Suppressor macrophage treated with lipopolysaccharide for 4 hours (primary cell): ENCODE measurements around the gene SMARCC2.
"Not testable (repeated sequence)": the region's sequence is repeated elsewhere in the genome, so short reads cannot be mapped to it uniquely, and the experiment has no call there.

ENCODE experiments used
- DNase-seq: peaks from one replicate; pipeline ENCODE4 v3.0.0-alpha.2; 2020

SMARCC2 gene

DNA sequence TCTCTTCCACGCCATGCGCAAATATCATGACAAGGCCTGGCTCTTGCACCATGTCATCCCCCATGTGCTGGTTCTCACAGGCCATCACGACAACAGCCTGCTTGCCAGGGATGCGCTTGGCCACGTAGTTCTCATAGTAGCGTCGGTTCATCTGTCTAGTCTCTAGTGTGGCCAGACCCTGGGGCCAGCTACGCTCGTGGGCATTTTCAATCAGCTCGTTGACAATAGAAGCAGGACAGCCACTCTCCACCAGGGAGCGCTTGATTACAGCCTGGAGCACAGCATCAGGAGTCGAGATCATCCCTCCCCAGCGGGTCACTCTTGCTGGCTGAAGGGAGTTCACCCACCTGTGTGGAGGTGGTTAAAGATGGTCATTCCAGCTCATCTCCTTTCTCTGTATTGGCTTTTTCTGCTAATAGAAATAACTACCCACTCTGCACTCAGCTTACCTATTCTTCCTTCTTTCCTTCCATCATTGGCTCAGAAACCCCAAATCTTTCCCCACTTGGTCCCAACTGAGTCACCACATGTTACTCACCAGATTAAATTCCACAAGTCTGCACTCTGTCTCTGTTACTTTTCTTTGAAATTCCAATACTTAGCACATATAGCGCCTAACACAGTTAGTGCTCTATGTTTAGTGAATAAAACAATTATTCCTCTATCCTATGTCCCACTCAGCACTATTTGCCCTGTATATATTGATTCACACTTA, 17.3 kb upstream of the SMARCC2 start:
- peak; percentile 60 for DNase-seq

DNA sequence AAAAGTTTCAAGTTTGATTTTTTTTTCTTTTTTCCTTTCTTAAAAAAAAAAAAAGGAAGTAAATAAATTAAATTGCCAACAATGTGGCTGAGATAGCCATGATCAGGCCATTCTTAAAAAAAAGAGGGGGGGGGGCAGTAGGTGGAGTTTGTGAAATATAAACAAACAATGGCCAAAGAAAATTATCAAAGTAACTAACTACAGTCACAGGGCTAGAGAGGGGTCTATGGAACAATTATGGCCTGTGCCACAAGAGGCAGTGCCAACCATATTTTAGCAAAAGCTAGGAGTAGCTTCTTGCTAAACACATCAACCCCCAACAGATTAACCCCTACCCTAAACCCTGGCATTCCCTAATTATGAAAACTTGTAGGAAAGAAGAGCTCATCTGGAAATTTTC, 16.2 kb upstream of the SMARCC2 start:
- DNase-seq, result no peak

DNA sequence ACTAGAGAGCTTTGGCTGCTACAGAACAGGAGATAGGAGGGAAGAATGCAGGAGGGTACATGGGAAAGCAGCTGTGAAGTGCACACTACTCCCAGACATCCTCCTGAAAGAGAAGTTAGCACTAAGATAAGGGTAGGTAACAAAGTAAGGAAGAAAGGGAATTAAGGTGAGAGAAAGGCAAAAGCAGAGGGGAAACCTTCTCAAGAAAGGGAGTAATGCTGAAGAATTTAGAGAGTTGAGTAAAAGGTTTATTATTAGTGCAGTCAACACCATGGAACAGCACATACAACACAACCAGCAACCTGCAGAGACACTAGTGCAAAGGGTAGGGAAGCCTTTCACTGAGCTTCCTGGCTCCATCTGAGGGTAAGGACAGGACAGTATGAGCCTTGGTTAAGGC, 15.0 kb upstream of the SMARCC2 start:
- no peak for DNase-seq

DNA sequence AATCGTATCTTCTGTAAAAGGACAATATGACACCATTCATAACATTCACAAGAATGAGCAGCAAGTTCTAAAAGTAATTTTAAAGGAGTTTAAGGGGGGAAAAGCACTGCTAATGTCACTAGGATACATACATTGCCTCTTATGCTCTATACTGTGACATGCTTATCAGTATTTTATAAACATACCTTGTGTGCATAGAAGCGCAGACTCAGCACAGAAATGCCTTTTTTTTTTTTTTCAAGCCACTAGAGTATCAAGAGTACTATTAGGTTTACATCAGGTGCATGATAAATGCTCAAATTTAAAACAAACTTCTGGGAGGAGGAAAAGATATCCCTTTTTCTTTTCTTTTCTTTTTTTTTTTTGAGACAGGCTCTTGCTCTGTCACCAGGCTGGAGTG, 13.6 kb upstream of the SMARCC2 start:
- DNase-seq, result no peak

DNA sequence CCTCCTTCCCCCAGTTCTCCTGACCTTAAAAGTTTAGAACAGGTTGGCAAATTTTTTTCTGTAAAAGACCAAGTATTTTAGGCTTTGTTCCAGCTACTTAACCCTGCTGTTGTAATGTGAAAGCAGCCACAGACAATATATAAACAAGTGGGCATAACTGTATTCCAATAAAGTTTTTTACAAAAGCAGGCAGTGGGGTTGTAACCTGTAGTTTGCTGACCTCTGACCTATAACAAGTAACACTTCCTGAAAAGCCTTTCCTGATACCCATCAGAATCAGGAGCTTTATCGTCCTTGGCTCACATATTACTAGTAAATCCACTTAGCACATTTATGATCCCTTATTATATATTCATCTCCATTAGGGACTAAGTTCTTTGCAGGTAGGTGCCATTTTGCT, 13.1 kb upstream of the SMARCC2 start:
- DNase-seq, result no peak

DNA sequence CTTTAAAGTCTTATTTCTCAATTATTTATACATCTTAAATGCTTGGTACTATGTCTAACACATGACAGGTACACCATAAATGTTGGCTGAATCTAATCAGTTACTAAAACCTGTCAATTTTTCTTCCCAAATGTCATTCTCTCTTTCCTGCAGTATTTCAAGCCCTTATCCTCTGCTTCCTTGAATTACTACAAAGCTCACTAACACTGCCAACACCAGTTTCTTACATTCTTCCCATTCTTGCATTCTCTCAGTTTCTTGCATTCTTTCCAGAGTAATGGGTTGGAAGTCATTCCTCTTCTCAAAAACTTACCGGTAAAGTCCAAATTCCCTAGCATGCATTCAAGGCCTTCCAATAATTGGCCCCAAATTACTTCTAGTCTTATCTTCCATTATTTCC, 9.6 kb upstream of the SMARCC2 start:
- no peak for DNase-seq

DNA sequence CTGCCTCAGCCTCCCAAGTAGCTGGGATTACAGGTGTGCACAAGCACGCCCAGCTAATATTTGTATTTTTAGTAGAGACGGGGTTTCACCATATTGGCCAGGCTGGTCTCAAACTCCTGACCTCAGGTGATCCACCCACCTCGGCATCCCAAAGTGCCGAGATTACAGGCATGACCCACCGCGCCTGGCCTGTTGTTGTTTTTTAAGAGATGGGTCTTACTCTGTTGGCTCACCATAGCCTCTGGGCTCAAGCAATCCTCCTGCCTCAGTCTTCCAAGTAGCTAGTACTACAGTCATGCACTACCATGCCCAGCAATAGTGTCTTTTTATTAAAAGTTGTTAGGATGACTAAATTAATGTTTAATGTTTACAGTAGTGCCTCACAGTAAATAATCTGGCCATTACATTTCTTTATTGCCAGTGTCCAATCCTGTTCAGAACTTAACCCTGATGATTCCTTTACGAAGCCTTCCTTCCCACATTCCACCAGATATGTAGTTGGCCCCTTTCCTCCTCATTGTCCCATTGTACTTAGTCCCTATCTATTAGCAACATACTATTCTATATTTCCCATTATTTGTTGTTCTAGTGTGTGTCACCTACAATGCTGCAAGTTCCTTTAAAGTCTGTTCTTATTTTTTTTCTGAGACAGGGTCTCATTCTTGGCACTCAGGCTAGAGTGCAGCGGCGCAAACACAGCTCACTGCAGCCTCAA, 8.8 kb upstream of the SMARCC2 start:
- DNase-seq, result no peak

DNA sequence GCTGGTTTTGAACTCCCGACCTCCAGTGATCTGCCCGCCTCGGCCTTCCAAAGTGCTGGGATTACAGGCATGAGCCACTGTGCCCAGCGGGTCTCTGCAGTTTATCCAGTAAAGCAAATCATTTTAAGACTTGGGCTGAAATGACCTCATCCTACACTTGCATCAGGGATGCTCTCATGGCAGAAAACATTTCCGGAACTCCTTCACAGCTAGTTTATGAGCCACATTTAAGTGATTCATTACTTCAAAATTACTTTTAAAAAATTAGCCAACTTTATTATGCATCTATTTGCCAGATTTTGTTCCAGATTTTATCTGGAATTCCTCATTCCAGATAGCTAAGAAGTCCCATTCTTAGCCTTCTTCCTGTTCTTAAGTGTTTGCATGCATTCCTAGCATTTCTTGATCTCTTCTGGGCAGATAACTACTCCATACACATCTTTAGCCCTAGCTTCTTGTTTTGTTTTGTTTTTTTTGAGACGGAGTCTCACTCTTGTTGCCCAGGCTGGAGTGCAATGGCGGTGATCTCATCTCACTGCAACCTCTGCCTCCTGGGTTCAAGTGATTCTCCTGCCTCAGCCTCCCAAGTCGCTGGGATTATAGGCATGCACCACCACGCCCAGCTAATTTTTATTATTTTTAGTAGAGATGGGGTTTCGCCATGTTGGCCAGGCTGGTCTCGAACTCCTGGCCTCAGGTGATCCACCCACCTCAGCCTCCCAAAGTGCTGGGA, 7.7 kb upstream of the SMARCC2 start:
- DNase-seq, result not testable (repeated sequence)

DNA sequence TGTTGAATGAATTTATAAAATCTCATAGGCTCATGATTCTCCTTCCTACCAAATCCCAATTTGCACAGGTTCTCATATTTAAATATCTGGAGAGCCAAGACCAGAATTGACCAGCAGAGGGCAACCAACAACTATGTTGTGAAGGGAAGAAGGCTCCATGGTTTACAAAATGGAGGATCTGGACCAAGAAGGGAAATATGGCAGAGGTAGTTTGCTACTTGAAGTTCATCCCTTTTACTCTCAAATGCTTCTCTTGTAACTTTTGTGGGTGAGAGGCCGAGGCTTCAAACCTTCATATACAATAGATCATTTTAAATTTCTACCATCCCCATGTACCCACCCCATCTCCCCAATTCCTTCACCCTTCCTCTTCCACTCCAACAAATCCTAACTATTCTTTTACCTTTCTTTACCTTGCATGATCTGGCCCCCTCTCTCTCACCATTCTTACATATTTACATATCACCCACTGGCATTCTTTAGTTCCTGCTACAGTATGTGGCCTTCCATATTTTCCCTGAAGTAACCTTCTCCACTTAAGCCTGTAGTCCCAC, 3.8 kb upstream of the SMARCC2 start:
- peak; percentile 96 for DNase-seq

DNA sequence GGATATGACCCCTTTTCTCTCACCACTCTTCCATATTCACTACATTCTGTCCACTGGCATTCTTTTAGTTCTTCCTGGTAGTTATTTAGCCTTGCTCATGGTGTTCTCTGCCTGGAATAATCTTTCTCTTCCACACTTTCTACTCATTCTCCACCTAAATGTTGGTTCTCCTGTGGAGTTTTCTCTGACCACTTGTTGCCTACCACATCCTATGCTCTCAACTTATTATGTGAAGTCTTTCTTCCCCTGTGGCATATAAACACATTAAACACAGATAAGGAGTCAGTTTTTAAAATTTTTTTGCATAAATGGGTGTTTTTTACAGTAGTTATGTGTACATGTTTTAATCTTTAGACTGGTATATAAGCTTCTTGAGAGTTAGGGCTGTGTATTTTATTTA, 3.3 kb upstream of the SMARCC2 start:
- no peak for DNase-seq

DNA sequence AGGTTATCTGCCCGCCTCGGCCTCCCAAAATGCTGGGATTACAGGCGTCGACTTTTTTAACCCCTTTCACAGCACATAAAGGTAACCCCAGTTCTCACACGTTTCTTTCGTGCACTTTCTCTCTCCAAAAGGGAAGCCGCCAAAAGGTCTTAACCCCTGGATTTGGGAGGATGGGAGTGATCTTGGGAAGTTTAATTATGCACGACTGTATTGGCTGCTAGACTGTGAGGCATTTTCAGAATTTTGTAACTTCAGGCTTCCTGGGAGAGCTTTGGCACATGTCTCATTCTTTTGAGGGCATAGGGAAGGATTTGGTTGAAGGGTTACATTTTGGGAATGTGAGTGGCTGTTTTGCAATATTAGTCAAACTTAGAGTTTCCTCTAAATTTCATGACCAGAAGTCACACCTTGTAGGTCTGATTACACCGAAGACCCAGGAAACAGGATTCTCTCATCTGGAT, 1.4 kb upstream of the SMARCC2 start:
- no peak for DNase-seq

DNA sequence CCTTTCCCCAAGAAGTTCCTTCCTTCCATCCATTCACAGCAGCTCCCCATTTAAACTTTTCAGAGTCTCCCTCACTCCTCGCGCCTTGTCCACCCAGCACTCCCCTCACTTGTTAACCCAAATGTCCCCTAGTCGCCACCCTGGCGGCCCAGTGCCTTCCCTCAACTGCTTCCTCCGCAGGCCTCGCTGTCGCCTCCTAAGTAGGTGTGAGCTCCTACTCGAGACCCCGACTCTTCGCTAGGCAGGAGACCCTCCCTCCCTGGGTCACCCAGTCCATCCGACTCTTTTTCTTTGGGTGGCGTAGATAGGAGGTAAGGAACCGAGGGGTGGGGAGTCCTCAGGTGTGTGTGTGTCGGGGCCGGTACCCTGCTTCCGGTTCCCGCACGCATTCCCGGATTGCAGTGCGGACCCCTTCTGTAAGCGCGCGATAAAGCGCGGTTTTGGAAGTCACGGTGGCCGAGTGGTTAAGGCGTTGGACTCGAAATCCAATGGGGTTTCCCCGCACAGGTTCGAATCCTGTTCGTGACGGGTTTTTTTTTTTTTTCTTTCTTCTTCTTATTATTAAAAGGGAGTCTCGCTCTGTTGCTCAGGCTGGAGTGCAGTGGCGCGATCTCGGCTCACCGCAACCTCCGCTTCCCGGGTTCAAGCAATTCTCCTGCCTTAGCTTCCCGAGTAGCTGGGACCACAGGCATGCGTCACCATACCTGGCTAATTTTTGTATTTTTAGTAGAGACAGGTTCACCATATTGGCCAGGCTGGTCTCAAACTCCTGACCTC, 823 bp upstream of the SMARCC2 start:
- DNase-seq, result peak; percentile 88

DNA sequence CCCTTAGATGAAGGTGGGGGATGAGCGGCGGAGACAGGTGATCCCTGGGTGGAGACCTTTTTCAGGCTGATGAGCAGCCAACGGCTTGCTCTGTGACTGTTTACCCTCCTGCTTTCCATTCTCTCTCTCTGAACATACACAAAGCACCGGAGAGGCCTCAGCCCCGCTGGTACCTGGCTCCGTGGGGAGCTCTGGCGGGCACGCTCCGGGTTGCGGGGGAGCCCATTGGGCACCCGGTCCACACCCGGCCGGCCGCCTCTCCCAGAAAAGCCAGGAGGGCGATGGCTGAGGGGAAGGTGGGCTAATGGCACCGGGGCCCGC, 545 bp downstream of the SMARCC2 start:
- DNase-seq, result no peak

DNA sequence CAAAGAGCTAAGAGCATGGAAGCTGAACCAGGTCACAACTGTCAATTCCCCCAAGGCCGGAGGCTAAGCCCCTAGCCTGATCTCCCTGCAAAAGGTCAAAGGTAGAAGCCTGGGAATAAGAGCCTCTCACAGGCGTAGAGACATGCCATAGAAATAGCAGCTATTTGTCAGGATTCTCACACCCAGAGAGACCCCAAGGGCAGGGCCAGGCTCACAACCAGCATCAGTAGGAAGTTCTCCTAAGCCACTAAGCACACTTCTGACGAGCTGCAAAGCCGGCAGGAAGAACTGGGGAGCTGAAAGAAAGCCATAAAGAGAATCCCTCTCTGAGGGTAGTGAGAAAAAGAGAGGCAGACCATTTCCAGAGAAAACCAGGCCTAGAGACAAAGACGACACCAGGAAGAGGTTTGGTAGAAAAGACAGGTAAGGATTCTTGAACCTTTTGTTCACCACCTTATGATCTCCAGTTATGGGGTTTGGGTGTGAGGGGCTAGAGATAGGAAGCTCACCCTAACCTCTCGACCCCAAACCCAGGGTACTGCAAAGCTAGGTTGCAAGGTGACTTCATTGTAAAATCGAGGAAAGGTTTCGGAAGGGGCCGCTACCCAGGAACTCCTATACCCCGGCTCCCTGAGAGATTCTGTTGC, 1.0 kb downstream of the SMARCC2 start:
- no peak for DNase-seq

DNA sequence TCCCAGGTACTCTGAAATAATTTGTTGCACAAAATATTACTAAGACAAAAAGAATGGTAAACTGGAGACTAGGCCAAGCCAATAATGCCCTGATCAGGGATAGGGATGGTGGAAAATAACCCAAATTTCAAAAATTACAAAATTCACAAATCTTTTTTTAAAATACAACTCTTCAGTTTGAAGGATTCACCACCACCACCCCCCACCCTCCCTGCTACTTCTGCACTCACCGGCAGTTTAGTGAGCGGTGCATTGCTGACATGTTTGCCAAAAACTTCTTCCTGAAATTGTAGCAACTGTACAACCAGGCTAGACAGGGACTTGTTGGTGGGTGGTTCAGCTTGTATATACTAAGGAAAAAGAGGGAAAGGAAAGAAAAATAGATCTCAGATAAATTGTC, 2.3 kb downstream of the SMARCC2 start:
- DNase-seq, result no peak

DNA sequence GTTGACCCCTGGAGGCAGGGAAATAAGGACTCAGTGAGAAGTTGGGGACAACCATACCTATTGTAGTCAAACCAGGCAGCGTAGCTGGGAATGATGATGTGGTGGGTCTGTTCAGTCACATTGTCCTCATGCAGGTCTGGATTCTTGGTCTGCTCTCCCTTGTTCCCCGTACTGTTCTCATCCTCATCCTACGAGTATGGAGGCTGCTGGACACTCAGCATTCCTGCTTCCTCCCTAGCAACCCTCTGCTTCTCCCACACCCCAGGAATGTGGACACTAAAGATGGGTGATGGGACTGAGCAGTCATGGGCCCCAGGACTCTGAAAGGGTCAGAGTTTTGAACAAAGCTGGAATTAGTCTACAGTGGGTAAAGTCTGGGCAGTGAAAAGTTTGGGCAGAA, 10.9 kb downstream of the SMARCC2 start:
- DNase-seq, result no peak

DNA sequence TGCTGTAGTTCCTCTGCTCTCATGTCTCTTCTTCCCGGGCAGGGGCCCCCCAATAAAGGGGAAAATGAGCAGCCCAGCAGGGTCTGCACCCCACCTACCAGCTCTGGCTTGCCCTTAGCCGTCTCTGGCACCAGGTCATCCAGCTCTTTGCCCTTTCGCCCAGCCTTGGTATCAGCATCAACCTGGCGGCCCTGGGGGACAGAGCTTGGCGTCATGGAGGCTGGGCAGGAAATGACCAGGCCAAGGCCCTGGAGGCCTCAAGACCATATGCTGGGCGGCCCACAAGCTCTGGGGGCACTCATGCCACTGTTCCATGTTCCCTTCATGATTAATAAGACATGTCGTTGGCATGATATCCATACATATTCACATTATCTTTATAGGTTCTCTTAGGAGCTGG, 16.4 kb downstream of the SMARCC2 start:
- DNase-seq, result no peak

DNA sequence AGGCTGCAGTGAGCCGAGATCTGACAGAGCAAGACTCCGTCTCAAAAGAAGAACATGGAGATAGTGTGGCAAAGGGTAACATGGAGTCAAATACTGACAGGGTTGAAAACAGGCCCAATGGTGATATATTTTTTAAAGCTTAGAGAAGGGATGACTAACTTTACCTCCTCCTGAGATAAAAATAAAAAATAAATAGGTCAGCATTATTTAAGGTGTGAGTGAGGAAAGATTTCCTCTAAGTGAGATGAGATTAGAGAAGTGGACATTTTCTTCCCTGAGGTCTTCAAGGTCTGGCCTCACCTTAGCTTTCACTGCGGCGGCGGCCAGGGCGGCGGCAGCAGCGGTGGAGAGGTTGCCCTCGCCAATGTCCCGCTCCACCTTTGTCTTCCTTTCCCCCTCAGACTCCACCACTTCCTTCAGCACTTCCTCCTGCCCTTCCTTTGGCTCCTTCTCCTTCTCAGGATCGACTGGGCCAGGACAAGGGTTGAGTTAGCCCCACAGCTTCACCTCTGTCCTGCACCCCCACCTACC, 20.0 kb downstream of the SMARCC2 start:
- DNase-seq, result no peak

DNA sequence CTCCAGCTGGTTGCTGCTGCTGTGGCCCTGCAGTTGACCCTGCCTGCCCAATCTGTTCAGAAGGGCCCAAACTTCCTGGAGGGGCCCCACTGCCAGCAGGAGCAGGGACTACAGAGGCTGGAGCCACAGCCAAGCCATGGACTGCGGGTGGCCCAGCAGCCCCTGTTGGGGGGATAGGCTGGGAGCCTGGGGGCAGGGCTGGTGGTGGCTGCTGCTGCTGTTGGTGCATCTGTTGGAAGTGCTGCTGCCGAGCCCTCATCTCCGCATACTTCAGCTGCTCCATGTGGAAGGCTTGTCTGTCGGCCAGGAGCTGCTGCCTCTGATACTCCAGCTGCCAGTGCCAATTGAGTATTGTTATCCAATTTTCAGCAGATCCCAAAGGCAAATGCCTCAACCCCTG, 23.9 kb downstream of the SMARCC2 start:
- DNase-seq, result no peak

DNA sequence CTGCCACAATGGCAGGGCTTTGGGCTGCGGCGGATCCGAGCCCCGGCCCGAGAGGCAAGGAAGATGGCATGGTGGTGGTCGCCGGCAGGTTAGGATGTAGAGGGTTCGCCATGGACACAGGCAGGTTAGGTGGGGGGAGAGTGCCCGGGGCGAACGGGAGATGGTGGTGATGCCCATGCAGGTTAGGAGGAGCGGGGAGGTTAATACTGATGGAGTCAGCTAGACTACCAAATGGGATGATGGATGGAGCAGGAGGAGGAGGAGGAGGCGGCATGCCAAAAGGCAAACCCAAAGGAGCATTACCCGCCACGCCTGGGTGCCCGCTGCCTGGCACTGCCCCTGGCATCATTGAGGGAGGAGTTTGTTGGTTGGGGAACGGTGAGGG, 24.9 kb downstream of the SMARCC2 start:
- no peak for DNase-seq

DNA sequence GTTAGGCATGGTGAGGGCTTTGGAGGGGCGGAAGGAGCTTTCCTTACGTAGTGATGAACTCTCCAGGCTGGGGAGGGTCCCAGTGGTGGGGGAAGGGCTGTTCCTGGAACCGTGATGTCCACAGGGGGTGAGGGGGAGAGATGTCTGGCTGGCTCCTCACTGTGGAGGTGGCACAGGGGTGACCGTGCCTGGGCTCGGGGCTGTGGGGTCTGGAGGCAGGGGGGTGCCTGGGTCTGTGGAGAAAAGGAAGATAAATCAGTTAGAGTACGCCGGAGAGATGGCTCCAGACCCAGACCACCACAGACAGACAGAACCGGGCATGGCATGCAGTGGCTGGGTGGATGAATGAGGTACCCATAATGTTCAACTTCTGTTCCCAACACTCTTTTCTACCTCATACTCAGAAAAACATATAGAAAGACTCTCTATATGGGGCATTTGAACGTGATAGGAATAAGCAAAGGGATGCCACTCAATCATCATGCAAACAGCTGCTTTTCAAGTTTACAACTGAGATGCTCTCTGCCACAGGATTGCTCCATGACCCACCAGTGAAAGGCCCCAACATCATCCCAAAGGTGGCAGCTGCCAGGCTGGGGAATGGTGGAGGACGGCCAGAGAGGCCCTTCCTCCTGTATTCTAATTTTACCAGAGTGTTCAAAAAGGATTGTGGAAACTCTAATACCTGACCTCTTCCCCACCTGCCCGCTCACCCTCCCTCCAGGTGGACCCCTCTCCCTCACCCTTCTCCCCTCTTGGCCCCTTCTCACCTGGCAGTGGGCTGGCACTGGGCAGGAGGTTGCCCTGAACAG, 25.5 kb downstream of the SMARCC2 start:
- no peak for DNase-seq
